22Rv1 (cell line): Measurements from ENCODE around the gene LTBP3.

Experiments
- ZFX ChIP-seq: fragments of 450-650 bp; IDR thresholded peaks from 2 replicates; pipeline ENCODE4 v1.6.1; 2017; ENCODE audit warnings: antibody characterized with exemption, borderline replicate concordance
- TF ChIP-seq, protein P1 (sequence below): fragments of 450-650 bp; IDR thresholded peaks from 2 replicates; pipeline ENCODE4 v1.5.1; 2017; ENCODE audit warnings: mild to moderate bottlenecking

DNA sequence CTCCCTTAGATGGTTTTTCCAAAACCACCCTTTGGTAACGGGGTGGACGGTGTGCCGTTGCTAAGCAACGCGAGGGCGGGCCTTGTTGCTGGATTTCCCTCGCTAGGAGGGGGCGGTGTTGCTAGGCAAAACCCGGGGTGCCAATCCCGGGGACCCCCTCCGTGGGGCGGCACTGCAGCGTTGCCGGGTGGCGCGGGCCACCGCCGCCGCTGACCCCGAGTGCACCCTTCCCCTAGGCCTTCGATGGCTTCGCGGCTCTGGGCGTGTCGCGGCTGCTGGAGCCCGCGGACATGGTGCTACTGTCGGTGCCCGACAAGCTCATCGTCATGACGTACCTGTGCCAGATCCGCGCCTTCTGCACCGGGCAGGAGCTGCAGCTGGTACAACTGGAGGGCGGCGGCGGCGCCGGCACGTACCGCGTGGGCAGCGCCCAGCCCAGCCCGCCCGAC lies 26.6 kb upstream of the LTBP3 start:
- TF ChIP-seq, protein P1, sequence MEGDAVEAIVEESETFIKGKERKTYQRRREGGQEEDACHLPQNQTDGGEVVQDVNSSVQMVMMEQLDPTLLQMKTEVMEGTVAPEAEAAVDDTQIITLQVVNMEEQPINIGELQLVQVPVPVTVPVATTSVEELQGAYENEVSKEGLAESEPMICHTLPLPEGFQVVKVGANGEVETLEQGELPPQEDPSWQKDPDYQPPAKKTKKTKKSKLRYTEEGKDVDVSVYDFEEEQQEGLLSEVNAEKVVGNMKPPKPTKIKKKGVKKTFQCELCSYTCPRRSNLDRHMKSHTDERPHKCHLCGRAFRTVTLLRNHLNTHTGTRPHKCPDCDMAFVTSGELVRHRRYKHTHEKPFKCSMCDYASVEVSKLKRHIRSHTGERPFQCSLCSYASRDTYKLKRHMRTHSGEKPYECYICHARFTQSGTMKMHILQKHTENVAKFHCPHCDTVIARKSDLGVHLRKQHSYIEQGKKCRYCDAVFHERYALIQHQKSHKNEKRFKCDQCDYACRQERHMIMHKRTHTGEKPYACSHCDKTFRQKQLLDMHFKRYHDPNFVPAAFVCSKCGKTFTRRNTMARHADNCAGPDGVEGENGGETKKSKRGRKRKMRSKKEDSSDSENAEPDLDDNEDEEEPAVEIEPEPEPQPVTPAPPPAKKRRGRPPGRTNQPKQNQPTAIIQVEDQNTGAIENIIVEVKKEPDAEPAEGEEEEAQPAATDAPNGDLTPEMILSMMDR: no peak
- no peak for TF ChIP-seq ZFX
